GM10266 (cell line): ENCODE results near the gene TRIO.
A peak's percentile ranks its signal among the peaks of the same experiment; 100 is the strongest.

Experiments used
- DNase-seq: peaks from one replicate; pipeline ENCODE4 v3.0.0; 2012; ENCODE audit errors: extremely low spot score
- CTCF ChIP-seq: IDR thresholded peaks from 2 replicates; pipeline ENCODE4 v1.5.1; 2012; ENCODE audit warnings: mild to moderate bottlenecking, low read depth; ENCODE audit not compliant: control insufficient read depth, insufficient read depth; ENCODE audit errors: missing control alignments

Gene TRIO

GRCh38 chr5:14268738-14269137, 125.6 kb downstream of the TRIO start:
- DNase-seq, result no peak
- TF ChIP-seq CTCF, result no peak

DNA sequence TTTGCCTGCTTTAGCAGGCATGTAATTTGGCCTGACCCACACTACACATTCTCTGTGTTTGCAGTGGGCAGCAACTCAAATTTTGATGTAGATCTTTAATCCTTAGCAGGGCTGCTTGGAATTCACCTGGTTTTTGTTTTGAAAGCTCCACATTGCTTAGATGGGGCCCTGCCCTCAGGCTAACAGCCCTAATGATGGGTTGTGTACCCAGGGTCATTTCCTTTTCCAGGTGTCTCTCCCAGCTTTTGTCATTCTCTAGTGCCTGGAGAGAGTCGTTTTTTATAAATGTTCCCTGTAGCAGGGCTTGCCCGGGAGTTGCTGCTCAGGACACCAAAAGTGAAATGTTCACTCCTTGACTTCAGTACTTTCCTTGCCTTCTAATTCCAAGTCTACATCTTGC, 126.3 kb downstream of the TRIO start:
- no peak for TF ChIP-seq CTCF
- no peak for DNase-seq

- peak; percentile 71 for TF ChIP-seq CTCF
- peak; percentile 62 for DNase-seq
These were observed 127.1 kb downstream of the TRIO start for GRCh38 chr5:14270209-14270702.

- no peak for DNase-seq
- TF ChIP-seq CTCF, result no peak
These were observed 129.5 kb downstream of the TRIO start for GRCh38 chr5:14272548-14273205.

DNA sequence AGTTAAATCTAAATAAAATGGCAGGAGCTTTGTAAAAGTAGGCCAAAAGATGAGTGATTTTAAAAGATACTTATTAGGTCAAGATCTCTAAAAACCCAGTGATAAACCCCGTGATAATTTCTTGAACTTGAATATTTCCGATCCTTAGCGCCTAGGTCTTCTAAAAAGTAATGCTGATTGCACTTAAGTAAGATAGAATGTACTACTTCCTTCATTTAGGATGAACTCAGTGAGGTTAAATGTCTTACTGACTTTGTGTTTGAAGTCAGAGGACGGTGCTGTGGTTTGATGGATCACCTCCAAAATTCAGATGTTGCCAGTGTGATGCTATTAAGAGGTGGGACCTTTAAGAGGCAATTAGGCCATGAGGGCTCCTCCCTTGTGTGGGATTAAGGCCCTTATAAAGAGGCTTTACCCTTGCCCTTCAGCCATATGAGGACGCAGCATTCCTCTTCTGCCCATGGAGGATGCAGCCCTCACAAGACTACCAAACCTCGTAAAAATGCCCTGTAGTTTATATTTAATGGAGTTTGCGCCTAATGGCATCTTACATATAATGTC, 130.1 kb downstream of the TRIO start:
- DNase-seq, result no peak

GRCh38 chr5:14276380-14276779, 133.2 kb downstream of the TRIO start:
- no peak for DNase-seq
- no peak for TF ChIP-seq CTCF

More for the DNA sequence above, 130.1 kb downstream of the TRIO start:
- TF ChIP-seq CTCF, result no peak

- TF ChIP-seq CTCF, result peak; percentile 6
- no peak for DNase-seq
These were observed 134.5 kb downstream of the TRIO start for GRCh38 chr5:14277385-14278320.
